Central memory CD4-positive, alpha-beta T cell (primary cell): ENCODE results near the gene TRIM56.
A peak's percentile ranks its signal among the peaks of the same experiment; 100 is the strongest.
"Not testable (repeated sequence)": the region's sequence is repeated elsewhere in the genome, so short reads cannot be mapped to it uniquely, and the experiment has no call there.

ENCODE experiments used
- DNase-seq: peaks from one replicate; pipeline ENCODE4 v3.0.0; 2022

The TRIM56 gene

GRCh38 chr7:101114492-101114891, 29.2 kb downstream of the TRIM56 start:
- DNase-seq: no peak

- no peak for DNase-seq
These were observed 29.9 kb downstream of the TRIM56 start for GRCh38 chr7:101115215-101115614.

- DNase-seq: no peak
These were observed 31.6 kb downstream of the TRIM56 start for GRCh38 chr7:101116898-101117297.

GRCh38 chr7:101118856-101119255, 33.6 kb downstream of the TRIM56 start:
- DNase-seq: no peak

GRCh38 chr7:101119876-101120275, 34.6 kb downstream of the TRIM56 start:
- no peak for DNase-seq

- no peak for DNase-seq
These were observed 35.0 kb downstream of the TRIM56 start for GRCh38 chr7:101120315-101120714.

GRCh38 chr7:101121631-101121990, 36.3 kb downstream of the TRIM56 start:
- DNase-seq: not testable (repeated sequence)

GRCh38 chr7:101121991-101122932, 37.0 kb downstream of the TRIM56 start:
- no peak for DNase-seq

GRCh38 chr7:101122933-101123702, 37.8 kb downstream of the TRIM56 start:
- no peak for DNase-seq

- no peak for DNase-seq
These were observed 38.4 kb downstream of the TRIM56 start for GRCh38 chr7:101123703-101124068.

- DNase-seq: no peak
These were observed 39.2 kb downstream of the TRIM56 start for GRCh38 chr7:101124376-101125056.

- no peak for DNase-seq
These were observed 40.8 kb downstream of the TRIM56 start for GRCh38 chr7:101125989-101126650.

GRCh38 chr7:101126651-101127459, 41.6 kb downstream of the TRIM56 start, which contains the start of gene SERPINE1:
SERPINE1 (plus strand) TSS chr7:101127104; CDS start chr7:101128394, 1,290 bp downstream.
- peak; percentile 33 for DNase-seq

- DNase-seq: no peak
These were observed 42.3 kb downstream of the TRIM56 start for GRCh38 chr7:101127460-101128039.

GRCh38 chr7:101128040-101128834, 43.0 kb downstream of the TRIM56 start:
- DNase-seq: no peak

- DNase-seq: no peak
These were observed 44.4 kb downstream of the TRIM56 start for GRCh38 chr7:101129603-101130117.

- not testable (repeated sequence) for DNase-seq
These were observed 47.6 kb downstream of the TRIM56 start for GRCh38 chr7:101132626-101133600.

- DNase-seq: no peak
These were observed 48.5 kb downstream of the TRIM56 start for GRCh38 chr7:101133621-101134398.
